ENCODE data around the gene GCFC2. TPM values are rescaled to one million over a fixed set of nuclear protein-coding genes. Genes with fewer than 3 reads are reported as not detected.
"Not testable (repeated sequence)": the region's sequence is repeated elsewhere in the genome, so short reads cannot be mapped to it uniquely, and the experiment has no call there.

Gene GCFC2
- total RNA-seq, 1 donor from 2014 or later: 27.8 TPM

- H3K36me3 Mint-ChIP-seq (ENCODE audit: insufficient read depth): no peaks in the 10 kb centered on the region
- H3K9me3 Mint-ChIP-seq (ENCODE audit: low read depth): peaks cover 7% of the 10 kb centered on the region
- H3K27ac Mint-ChIP-seq: no peak overlapping the region
- H3K4me1 Mint-ChIP-seq (ENCODE audit: low read depth): peaks cover 5% of the 10 kb centered on the region
- H3K4me3 Mint-ChIP-seq (ENCODE audit: low read depth): no peak overlapping the region
- no peak for DNase-seq (ENCODE audit: low spot score, unreplicated experiment)
- no peak for TF ChIP-seq CTCF (IDR thresholded peaks at IDR 0.05; ENCODE audit: unreplicated experiment)
- no peaks in the 10 kb centered on the region for H3K27me3 Mint-ChIP-seq
Observed at GRCh38 chr2:75719616-75720015, 8.9 kb upstream of the GCFC2 start.

GRCh38 chr2:75716406-75716805 lies 5.7 kb upstream of the GCFC2 start:
- Mint-ChIP-seq H3K9me3 (ENCODE audit: low read depth) (peaks cover 12% of the 10 kb centered on the region), H3K36me3 (ENCODE audit: insufficient read depth) (peaks cover 6% of the 10 kb centered on the region), H3K27ac (no peak overlapping the region), H3K4me3 (ENCODE audit: low read depth) (no peak overlapping the region), H3K4me1 (ENCODE audit: low read depth) (peaks cover 6% of the 10 kb centered on the region), H3K27me3 (no peaks in the 10 kb centered on the region)
- DNase-seq (ENCODE audit: low spot score, unreplicated experiment): no peak
- no peak for TF ChIP-seq CTCF (IDR thresholded peaks at IDR 0.05; ENCODE audit: unreplicated experiment)

- H3K4me1 Mint-ChIP-seq (ENCODE audit: low read depth): peaks cover 25% of the 10 kb centered on the region
- H3K36me3 Mint-ChIP-seq (ENCODE audit: insufficient read depth); DNase-seq (ENCODE audit: low spot score, unreplicated experiment); H3K9me3 Mint-ChIP-seq (ENCODE audit: low read depth); H3K27ac Mint-ChIP-seq; H3K27me3 Mint-ChIP-seq: not testable (repeated sequence)
- H3K4me3 Mint-ChIP-seq (ENCODE audit: low read depth): peak overlapping the region; percentile 76
Observed at GRCh38 chr2:75711590-75711989, 875 bp upstream of the GCFC2 start.

- H3K36me3 Mint-ChIP-seq (ENCODE audit: insufficient read depth): peaks cover 13% of the 10 kb centered on the region
- peak overlapping the region; percentile 98 for H3K27ac Mint-ChIP-seq
- peaks cover 5% of the 10 kb centered on the region for H3K9me3 Mint-ChIP-seq (ENCODE audit: low read depth)
- DNase-seq (ENCODE audit: low spot score, unreplicated experiment): no peak
- H3K27me3 Mint-ChIP-seq: no peaks in the 10 kb centered on the region
- H3K4me3 Mint-ChIP-seq (ENCODE audit: low read depth): peak overlapping the region; percentile 76
- H3K4me1 Mint-ChIP-seq (ENCODE audit: low read depth): peaks cover 25% of the 10 kb centered on the region
- TF ChIP-seq CTCF (IDR thresholded peaks at IDR 0.05; ENCODE audit: unreplicated experiment): no peak
Observed at GRCh38 chr2:75710220-75710576, 517 bp downstream of the GCFC2 start.

GRCh38 chr2:75709297-75709696 lies 1.4 kb downstream of the GCFC2 start:
- Mint-ChIP-seq H3K9me3 (ENCODE audit: low read depth) (peaks cover 5% of the 10 kb centered on the region), H3K36me3 (ENCODE audit: insufficient read depth) (peaks cover 17% of the 10 kb centered on the region), H3K27me3 (no peaks in the 10 kb centered on the region), H3K4me1 (ENCODE audit: low read depth) (peaks cover 19% of the 10 kb centered on the region), H3K27ac (peak overlapping the region; percentile 6), H3K4me3 (ENCODE audit: low read depth) (peak overlapping the region; percentile 60)
- TF ChIP-seq CTCF (IDR thresholded peaks at IDR 0.05; ENCODE audit: unreplicated experiment): no peak
- DNase-seq (ENCODE audit: low spot score, unreplicated experiment): no peak

- H3K27ac Mint-ChIP-seq: peak overlapping the region; percentile 13
- no peak for DNase-seq (ENCODE audit: low spot score, unreplicated experiment)
- peaks cover 21% of the 10 kb centered on the region for H3K36me3 Mint-ChIP-seq (ENCODE audit: insufficient read depth)
- peak overlapping the region; percentile 47 for H3K4me3 Mint-ChIP-seq (ENCODE audit: low read depth)
- TF ChIP-seq CTCF (IDR thresholded peaks at IDR 0.05; ENCODE audit: unreplicated experiment): no peak
- no peaks in the 10 kb centered on the region for H3K27me3 Mint-ChIP-seq
- peaks cover 19% of the 10 kb centered on the region for H3K4me1 Mint-ChIP-seq (ENCODE audit: low read depth)
- peaks cover 5% of the 10 kb centered on the region for H3K9me3 Mint-ChIP-seq (ENCODE audit: low read depth)
Observed at GRCh38 chr2:75707901-75708300, 2.8 kb downstream of the GCFC2 start.
